HEK293 (cell line): ENCODE measurements around the gene CCDC61.

Experiments used
- CTCF ChIA-PET: fragments of 350-600 bp; formaldehyde crosslinking; extraction: SDS; loops from one replicate; lab custom pipeline; 2021; ENCODE audit warnings: antibody characterized with exemption; lab: Yijun Ruan, JAX
- POLR2A ChIA-PET: fragments of 300-600 bp; formaldehyde crosslinking; extraction: SDS; loops from one replicate; lab custom pipeline; 2020; ENCODE audit warnings: antibody characterized with exemption, inconsistent platforms; lab: Yijun Ruan, JAX
- H3K27ac ChIP-seq: fragments of 200-500 bp; sonication (Bioruptor generic); 2 replicates; pipeline ENCODE4 v1.5.1; 2014; ENCODE audit warnings: low read depth, low read length, control low read depth, inconsistent platforms; ENCODE audit errors: extremely low read depth
- H3K36me3 ChIP-seq, 2 experiments: fragments of 200-500 bp in 1 of 2; sonication (Bioruptor generic) in 1 of 2; 1 replicate in 1 of 2; 2 replicates in 1 of 2; pipeline ENCODE4 v1.5.1; 2014 to 2017; ENCODE audit warnings: inconsistent platforms in 2 of 2, low read length in 2 of 2; ENCODE audit not compliant: control insufficient read depth in 2 of 2, insufficient read depth in 1 of 2
- H3K4me1 ChIP-seq: fragments of 200-500 bp; sonication (Bioruptor generic); 2 replicates; pipeline ENCODE4 v1.5.1; 2014; ENCODE audit warnings: mild to moderate bottlenecking, low read length, inconsistent platforms; ENCODE audit not compliant: control insufficient read depth, insufficient read depth
- H3K4me3 ChIP-seq: 2 replicates; pipeline ENCODE4 v1.5.1; 2011; ENCODE audit warnings: low read depth, mild to moderate bottlenecking, control low read depth, low read length, moderate library complexity
- H3K9me3 ChIP-seq: fragments of 200-500 bp; sonication (Bioruptor generic); 2 replicates; pipeline ENCODE4 v1.5.1; 2014; ENCODE audit warnings: low read depth, low read length, inconsistent platforms; ENCODE audit not compliant: control insufficient read depth, insufficient read depth
- IKZF3 ChIP-seq: fragments of 450-650 bp; IDR thresholded peaks from 2 replicates; pipeline ENCODE4 v1.5.0; 2018; ENCODE audit warnings: missing biosample characterization, mild to moderate bottlenecking, missing genetic modification characterization, moderate library complexity
- SP2 ChIP-seq: fragments of 450-650 bp; formaldehyde crosslinking; IDR thresholded peaks from 2 replicates; pipeline ENCODE4 v1.5.1; 2016; ENCODE audit warnings: missing biosample characterization, missing genetic modification characterization
- ZBTB20 ChIP-seq: fragments of 450-650 bp; formaldehyde crosslinking; IDR thresholded peaks from 2 replicates; pipeline ENCODE4 v1.5.1; 2016; ENCODE audit warnings: missing biosample characterization, missing genetic modification characterization
- ZBTB21 ChIP-seq: fragments of 450-650 bp; formaldehyde crosslinking; IDR thresholded peaks from 2 replicates; pipeline ENCODE4 v1.5.1; 2017; ENCODE audit warnings: missing biosample characterization, missing genetic modification characterization
- ZFHX2 ChIP-seq: fragments of 450-650 bp; formaldehyde crosslinking; conservative IDR thresholded peaks from 2 replicates; pipeline ENCODE4 v1.5.1; 2016; ENCODE audit warnings: missing biosample characterization, missing genetic modification characterization
- ZFP41 ChIP-seq: fragments of 450-650 bp; formaldehyde crosslinking; IDR thresholded peaks from 2 replicates; pipeline ENCODE4 v1.5.1; 2016; ENCODE audit warnings: missing biosample characterization, missing genetic modification characterization, borderline replicate concordance
- ZNF148 ChIP-seq: fragments of 450-650 bp; formaldehyde crosslinking; IDR thresholded peaks from 2 replicates; pipeline ENCODE4 v1.5.0; 2017; ENCODE audit warnings: missing biosample characterization, missing genetic modification characterization, borderline replicate concordance
- ZNF239 ChIP-seq: fragments of 450-650 bp; formaldehyde crosslinking; IDR thresholded peaks from 2 replicates; pipeline ENCODE4 v1.5.1; 2016; ENCODE audit warnings: missing biosample characterization, missing genetic modification characterization
- ZNF629 ChIP-seq: fragments of 450-650 bp; formaldehyde crosslinking; IDR thresholded peaks from 2 replicates; pipeline ENCODE4 v1.5.1; 2017; ENCODE audit warnings: missing biosample characterization, missing genetic modification characterization
- ZNF658 ChIP-seq: fragments of 450-650 bp; formaldehyde crosslinking; IDR thresholded peaks from 2 replicates; pipeline ENCODE4; 2016; ENCODE audit warnings: missing biosample characterization, missing genetic modification characterization
- ZNF704 ChIP-seq: fragments of 450-650 bp; formaldehyde crosslinking; IDR thresholded peaks from 2 replicates; pipeline ENCODE4 v1.5.1; 2016; ENCODE audit warnings: missing biosample characterization, missing genetic modification characterization
- ZSCAN18 ChIP-seq: fragments of 450-650 bp; formaldehyde crosslinking; IDR thresholded peaks from 2 replicates; pipeline ENCODE4 v1.5.1; 2016; ENCODE audit warnings: missing biosample characterization, missing genetic modification characterization
- TF ChIP-seq, protein P1 (sequence below): fragments of 450-650 bp; formaldehyde crosslinking; IDR thresholded peaks from 2 replicates; pipeline ENCODE4 v1.5.1; 2016; ENCODE audit warnings: missing biosample characterization, missing genetic modification characterization
- TF ChIP-seq, protein P2 (sequence below): fragments of 450-650 bp; formaldehyde crosslinking; IDR thresholded peaks from 2 replicates; pipeline ENCODE4 v1.5.1; 2016; ENCODE audit warnings: missing biosample characterization, missing genetic modification characterization
- TF ChIP-seq, protein P3 (sequence below): fragments of 450-650 bp; IDR thresholded peaks from 2 replicates; pipeline ENCODE4 v1.5.1; 2018; ENCODE audit warnings: missing biosample characterization, missing genetic modification characterization
- TF ChIP-seq, protein P4 (sequence below): fragments of 450-650 bp; formaldehyde crosslinking; IDR thresholded peaks from 2 replicates; pipeline ENCODE4 v1.5.1; 2016; ENCODE audit warnings: missing biosample characterization, missing genetic modification characterization
- TF ChIP-seq, protein P5 (sequence below): sonication (generic); formaldehyde crosslinking; IDR thresholded peaks from 2 replicates; pipeline ENCODE4 v1.8.1; 2022; ENCODE audit warnings: mild to moderate bottlenecking, moderate library complexity, missing genetic modification reagents
- TF ChIP-seq, protein P6 (sequence below): fragments of 450-650 bp; formaldehyde crosslinking; IDR thresholded peaks from 2 replicates; pipeline ENCODE4 v1.5.1; 2017; ENCODE audit warnings: missing biosample characterization, missing genetic modification characterization

Gene CCDC61

GRCh38 chr19:45972081-45972946 lies 23.0 kb upstream of the CCDC61 start (continued):
- TF ChIP-seq, protein P1, sequence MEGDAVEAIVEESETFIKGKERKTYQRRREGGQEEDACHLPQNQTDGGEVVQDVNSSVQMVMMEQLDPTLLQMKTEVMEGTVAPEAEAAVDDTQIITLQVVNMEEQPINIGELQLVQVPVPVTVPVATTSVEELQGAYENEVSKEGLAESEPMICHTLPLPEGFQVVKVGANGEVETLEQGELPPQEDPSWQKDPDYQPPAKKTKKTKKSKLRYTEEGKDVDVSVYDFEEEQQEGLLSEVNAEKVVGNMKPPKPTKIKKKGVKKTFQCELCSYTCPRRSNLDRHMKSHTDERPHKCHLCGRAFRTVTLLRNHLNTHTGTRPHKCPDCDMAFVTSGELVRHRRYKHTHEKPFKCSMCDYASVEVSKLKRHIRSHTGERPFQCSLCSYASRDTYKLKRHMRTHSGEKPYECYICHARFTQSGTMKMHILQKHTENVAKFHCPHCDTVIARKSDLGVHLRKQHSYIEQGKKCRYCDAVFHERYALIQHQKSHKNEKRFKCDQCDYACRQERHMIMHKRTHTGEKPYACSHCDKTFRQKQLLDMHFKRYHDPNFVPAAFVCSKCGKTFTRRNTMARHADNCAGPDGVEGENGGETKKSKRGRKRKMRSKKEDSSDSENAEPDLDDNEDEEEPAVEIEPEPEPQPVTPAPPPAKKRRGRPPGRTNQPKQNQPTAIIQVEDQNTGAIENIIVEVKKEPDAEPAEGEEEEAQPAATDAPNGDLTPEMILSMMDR (tag by site-specific recombination): 0 out of 2 replicates have a peak, but pooled peaks have one; percentile 23
- 0 out of 2 replicates have a peak, but pooled peaks have one; percentile 24 for TF ChIP-seq IKZF3 (tag by site-specific recombination)
- no peak; the same call in none of the 2 replicates for TF ChIP-seq ZBTB20
- TF ChIP-seq ZFP41: no peak

DNA sequence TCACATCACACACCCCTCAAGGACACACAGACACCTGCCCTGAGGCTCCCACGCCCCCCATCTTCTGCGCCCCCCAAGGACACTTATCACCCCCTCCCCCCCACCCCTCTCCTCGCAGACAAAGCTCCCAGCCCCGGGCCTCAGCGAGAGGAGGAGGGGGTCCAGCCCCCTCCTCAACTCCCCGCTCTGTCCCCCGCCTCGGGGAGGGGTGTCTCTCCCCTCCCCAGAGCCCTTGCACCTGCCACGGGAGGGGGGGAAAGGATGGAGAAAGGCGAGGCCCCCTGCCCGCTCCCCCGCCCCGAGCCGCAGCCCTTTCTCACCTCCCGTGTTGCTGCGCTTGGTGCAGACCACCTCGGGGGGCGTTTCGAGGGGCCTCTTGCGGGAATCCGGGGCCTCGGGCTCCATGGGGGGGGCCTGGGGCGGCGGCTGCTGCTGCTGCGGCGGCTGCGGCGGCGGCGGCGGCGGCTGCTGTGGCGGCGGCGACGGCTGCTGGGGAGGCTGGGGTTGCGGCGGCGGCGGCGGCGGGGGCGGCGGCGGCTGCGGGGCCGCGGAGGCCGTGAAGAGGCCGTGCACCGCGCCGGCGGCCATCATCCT lies 22.2 kb upstream of the CCDC61 start:
- ChIA-PET CTCF (no interaction called here), POLR2A (no interaction called here)
- Histone ChIP-seq H3K9me3 (no peaks in the 10 kb centered on the region), H3K36me3 (no peaks in the 10 kb centered on the region), H3K4me1 (no peaks in the 10 kb centered on the region), H3K27ac (no peak overlapping the region), H3K4me3 (peak overlapping the region; percentile 17)
- no peak for TF ChIP-seq ZNF658 (tag by site-specific recombination)
- TF ChIP-seq, protein P2, sequence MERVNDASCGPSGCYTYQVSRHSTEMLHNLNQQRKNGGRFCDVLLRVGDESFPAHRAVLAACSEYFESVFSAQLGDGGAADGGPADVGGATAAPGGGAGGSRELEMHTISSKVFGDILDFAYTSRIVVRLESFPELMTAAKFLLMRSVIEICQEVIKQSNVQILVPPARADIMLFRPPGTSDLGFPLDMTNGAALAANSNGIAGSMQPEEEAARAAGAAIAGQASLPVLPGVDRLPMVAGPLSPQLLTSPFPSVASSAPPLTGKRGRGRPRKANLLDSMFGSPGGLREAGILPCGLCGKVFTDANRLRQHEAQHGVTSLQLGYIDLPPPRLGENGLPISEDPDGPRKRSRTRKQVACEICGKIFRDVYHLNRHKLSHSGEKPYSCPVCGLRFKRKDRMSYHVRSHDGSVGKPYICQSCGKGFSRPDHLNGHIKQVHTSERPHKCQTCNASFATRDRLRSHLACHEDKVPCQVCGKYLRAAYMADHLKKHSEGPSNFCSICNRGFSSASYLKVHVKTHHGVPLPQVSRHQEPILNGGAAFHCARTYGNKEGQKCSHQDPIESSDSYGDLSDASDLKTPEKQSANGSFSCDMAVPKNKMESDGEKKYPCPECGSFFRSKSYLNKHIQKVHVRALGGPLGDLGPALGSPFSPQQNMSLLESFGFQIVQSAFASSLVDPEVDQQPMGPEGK: no peak
- no peak for TF ChIP-seq ZNF704 (tag by site-specific recombination)
- TF ChIP-seq, protein P3, sequence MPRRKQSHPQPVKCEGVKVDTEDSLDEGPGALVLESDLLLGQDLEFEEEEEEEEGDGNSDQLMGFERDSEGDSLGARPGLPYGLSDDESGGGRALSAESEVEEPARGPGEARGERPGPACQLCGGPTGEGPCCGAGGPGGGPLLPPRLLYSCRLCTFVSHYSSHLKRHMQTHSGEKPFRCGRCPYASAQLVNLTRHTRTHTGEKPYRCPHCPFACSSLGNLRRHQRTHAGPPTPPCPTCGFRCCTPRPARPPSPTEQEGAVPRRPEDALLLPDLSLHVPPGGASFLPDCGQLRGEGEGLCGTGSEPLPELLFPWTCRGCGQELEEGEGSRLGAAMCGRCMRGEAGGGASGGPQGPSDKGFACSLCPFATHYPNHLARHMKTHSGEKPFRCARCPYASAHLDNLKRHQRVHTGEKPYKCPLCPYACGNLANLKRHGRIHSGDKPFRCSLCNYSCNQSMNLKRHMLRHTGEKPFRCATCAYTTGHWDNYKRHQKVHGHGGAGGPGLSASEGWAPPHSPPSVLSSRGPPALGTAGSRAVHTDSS (tag by site-specific recombination): no peak
- TF ChIP-seq ZFHX2: no peak
- TF ChIP-seq, protein P4, sequence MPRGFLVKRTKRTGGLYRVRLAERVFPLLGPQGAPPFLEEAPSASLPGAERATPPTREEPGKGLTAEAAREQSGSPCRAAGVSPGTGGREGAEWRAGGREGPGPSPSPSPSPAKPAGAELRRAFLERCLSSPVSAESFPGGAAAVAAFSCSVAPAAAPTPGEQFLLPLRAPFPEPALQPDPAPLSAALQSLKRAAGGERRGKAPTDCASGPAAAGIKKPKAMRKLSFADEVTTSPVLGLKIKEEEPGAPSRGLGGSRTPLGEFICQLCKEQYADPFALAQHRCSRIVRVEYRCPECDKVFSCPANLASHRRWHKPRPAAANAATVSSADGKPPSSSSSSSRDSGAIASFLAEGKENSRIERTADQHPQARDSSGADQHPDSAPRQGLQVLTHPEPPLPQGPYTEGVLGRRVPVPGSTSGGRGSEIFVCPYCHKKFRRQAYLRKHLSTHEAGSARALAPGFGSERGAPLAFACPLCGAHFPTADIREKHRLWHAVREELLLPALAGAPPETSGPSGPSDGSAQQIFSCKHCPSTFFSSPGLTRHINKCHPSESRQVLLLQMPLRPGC (tag by site-specific recombination): no peak
- TF ChIP-seq ZNF148 (tag by site-specific recombination): no peak
- TF ChIP-seq, protein P5, sequence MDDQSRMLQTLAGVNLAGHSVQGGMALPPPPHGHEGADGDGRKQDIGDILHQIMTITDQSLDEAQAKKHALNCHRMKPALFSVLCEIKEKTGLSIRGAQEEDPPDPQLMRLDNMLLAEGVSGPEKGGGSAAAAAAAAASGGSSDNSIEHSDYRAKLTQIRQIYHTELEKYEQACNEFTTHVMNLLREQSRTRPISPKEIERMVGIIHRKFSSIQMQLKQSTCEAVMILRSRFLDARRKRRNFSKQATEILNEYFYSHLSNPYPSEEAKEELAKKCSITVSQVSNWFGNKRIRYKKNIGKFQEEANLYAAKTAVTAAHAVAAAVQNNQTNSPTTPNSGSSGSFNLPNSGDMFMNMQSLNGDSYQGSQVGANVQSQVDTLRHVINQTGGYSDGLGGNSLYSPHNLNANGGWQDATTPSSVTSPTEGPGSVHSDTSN (CRISPR knock-in tag): no peak
- TF ChIP-seq SP2 (tag by site-specific recombination): no peak
- TF ChIP-seq ZBTB21: no peak
- TF ChIP-seq, protein P6, sequence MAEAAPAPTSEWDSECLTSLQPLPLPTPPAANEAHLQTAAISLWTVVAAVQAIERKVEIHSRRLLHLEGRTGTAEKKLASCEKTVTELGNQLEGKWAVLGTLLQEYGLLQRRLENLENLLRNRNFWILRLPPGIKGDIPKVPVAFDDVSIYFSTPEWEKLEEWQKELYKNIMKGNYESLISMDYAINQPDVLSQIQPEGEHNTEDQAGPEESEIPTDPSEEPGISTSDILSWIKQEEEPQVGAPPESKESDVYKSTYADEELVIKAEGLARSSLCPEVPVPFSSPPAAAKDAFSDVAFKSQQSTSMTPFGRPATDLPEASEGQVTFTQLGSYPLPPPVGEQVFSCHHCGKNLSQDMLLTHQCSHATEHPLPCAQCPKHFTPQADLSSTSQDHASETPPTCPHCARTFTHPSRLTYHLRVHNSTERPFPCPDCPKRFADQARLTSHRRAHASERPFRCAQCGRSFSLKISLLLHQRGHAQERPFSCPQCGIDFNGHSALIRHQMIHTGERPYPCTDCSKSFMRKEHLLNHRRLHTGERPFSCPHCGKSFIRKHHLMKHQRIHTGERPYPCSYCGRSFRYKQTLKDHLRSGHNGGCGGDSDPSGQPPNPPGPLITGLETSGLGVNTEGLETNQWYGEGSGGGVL (tag by site-specific recombination): peak; percentile 48; the same call in 1 of the 2 replicates
- no peak for TF ChIP-seq ZNF239 (tag by site-specific recombination)
- TF ChIP-seq ZNF629 (tag by site-specific recombination): no peak
- 0 out of 2 replicates have a peak, but pooled peaks have one; percentile 5 for TF ChIP-seq ZSCAN18 (tag by site-specific recombination)
